Neural cell (in vitro differentiated cells): ENCODE data around the gene GGCT. TPM values are rescaled to one million over a fixed set of nuclear protein-coding genes. Genes with fewer than 3 reads are reported as not detected.

Experiments
- H2AFZ ChIP-seq: fragments of 200-600, 300-800 bp; sonication (generic), shearing (Covaris generic); 2 replicates; pipeline ENCODE4 v1.6.0; 2014; ENCODE audit warnings: low read depth, mild to moderate bottlenecking, antibody characterized with exemption, low read length, moderate library complexity
- H3F3A ChIP-seq: fragments of 200-600 bp; shearing (Covaris generic); 2 replicates; pipeline ENCODE4 v1.6.1; 2016; ENCODE audit warnings: mild to moderate bottlenecking, moderate library complexity, mixed read lengths, antibody characterized with exemption, low read length; ENCODE audit not compliant: insufficient read depth, poor library complexity, severe bottlenecking
- H3K27ac ChIP-seq: fragments of 200-600, 300-800 bp; sonication (generic), shearing (Covaris generic); 2 replicates; pipeline ENCODE4 v1.5.1; 2014; ENCODE audit warnings: mild to moderate bottlenecking, low read length, moderate library complexity
- H3K27me3 ChIP-seq: fragments of 300-800, 200-600 bp; sonication (generic), shearing (Covaris generic); 2 replicates; pipeline ENCODE4 v1.6.0; 2014; ENCODE audit warnings: mild to moderate bottlenecking, low read depth, low read length, moderate library complexity; ENCODE audit not compliant: insufficient read depth
- H3K36me3 ChIP-seq: fragments of 300-800, 200-600 bp; sonication (generic), shearing (Covaris generic); 2 replicates; pipeline ENCODE4 v1.5.1; 2014; ENCODE audit warnings: mild to moderate bottlenecking, antibody characterized with exemption, low read length, moderate library complexity; ENCODE audit not compliant: insufficient read depth
- H3K4me2 ChIP-seq: fragments of 300-800, 200-600 bp; sonication (generic), shearing (Covaris generic); 2 replicates; pipeline ENCODE4 v1.6.0; 2014; ENCODE audit warnings: mild to moderate bottlenecking, low read length
- H3K4me3 ChIP-seq: fragments of 300-800, 200-600 bp; sonication (generic), shearing (Covaris generic); 2 replicates; pipeline ENCODE4 v1.5.1; 2014; ENCODE audit warnings: mild to moderate bottlenecking, low read length, moderate library complexity
- H3K79me2 ChIP-seq: fragments of 200-600 bp; shearing (Covaris generic); replicated peaks from 2 replicates; pipeline ENCODE4 v1.6.0; 2014; ENCODE audit warnings: mild to moderate bottlenecking, low read length, moderate library complexity; ENCODE audit not compliant: insufficient read depth
- H3K9ac ChIP-seq: fragments of 300-800, 200-600 bp; sonication (generic), shearing (Covaris generic); 2 replicates; pipeline ENCODE4 v1.6.1; 2016; ENCODE audit warnings: mild to moderate bottlenecking, low read length, mixed read lengths
- H3K9me2 ChIP-seq: fragments of 200-600 bp; shearing (Covaris generic); 2 replicates; pipeline ENCODE4 v1.6.1; 2016; ENCODE audit warnings: mild to moderate bottlenecking, low read length, mixed read lengths; ENCODE audit not compliant: insufficient read depth
- H3K9me3 ChIP-seq: fragments of 200-600, 300-800 bp; sonication (generic), shearing (Covaris generic); 2 replicates; pipeline ENCODE4 v1.6.1; 2016; ENCODE audit warnings: mild to moderate bottlenecking, mixed run types, low read length, moderate library complexity, mixed read lengths
- H4K20me1 ChIP-seq: fragments of 200-600 bp; shearing (Covaris generic); 2 replicates; pipeline ENCODE4 v1.6.1; 2016; ENCODE audit warnings: mild to moderate bottlenecking, mixed run types; ENCODE audit not compliant: insufficient read depth
- CTCF ChIP-seq: fragments of 450-650 bp; IDR thresholded peaks from 2 replicates; pipeline ENCODE4 v1.5.1; 2014; ENCODE audit warnings: antibody characterized with exemption, mild to moderate bottlenecking, moderate library complexity; ENCODE audit not compliant: poor library complexity, severe bottlenecking
- EP300 ChIP-seq: fragments of 450-650 bp; conservative IDR thresholded peaks from 2 replicates; pipeline ENCODE4 v1.6.1; 2014; ENCODE audit warnings: antibody characterized with exemption, mild to moderate bottlenecking, moderate library complexity; ENCODE audit not compliant: poor library complexity, severe bottlenecking
- EZH2 ChIP-seq: fragments of 200-600, 300-800 bp; shearing (Covaris generic), sonication (generic); IDR thresholded peaks from 2 replicates; pipeline ENCODE4 v1.6.1; 2014; ENCODE audit warnings: antibody characterized with exemption, low read length, borderline replicate concordance, mild to moderate bottlenecking; ENCODE audit not compliant: insufficient read depth, poor library complexity, severe bottlenecking
- MXI1 ChIP-seq: fragments of 450-650 bp; conservative IDR thresholded peaks from 2 replicates; pipeline ENCODE4 v1.6.1; 2014; ENCODE audit warnings: antibody characterized with exemption, mild to moderate bottlenecking; ENCODE audit not compliant: poor library complexity, severe bottlenecking
- POLR2AphosphoS5 ChIP-seq: IDR thresholded peaks from 2 replicates; pipeline ENCODE4 v1.6.1; 2012
- RAD21 ChIP-seq: fragments of 450-650 bp; conservative IDR thresholded peaks from 2 replicates; pipeline ENCODE4 v1.6.1; 2014; ENCODE audit warnings: antibody characterized with exemption, mild to moderate bottlenecking, moderate library complexity
- REST ChIP-seq: IDR thresholded peaks from 2 replicates; pipeline ENCODE4 v1.6.1; 2012; ENCODE audit warnings: borderline replicate concordance
- SMC3 ChIP-seq: fragments of 450-650 bp; conservative IDR thresholded peaks from 2 replicates; pipeline ENCODE4 v1.6.1; 2014; ENCODE audit warnings: antibody characterized with exemption, mild to moderate bottlenecking, moderate library complexity; ENCODE audit not compliant: poor library complexity
- TAF1 ChIP-seq: IDR thresholded peaks from 2 replicates; pipeline ENCODE4 v1.6.1; 2012; ENCODE audit warnings: low read depth
- polyA plus RNA-seq: library from polyadenylated mRNA; depleted of rRNA; stranded (reverse); fragments of >200 nt; gene quantifications from 2 replicates; pipeline ENCODE4 v1.2.3, GENCODE V29; 2014

Gene GGCT
- polyA plus RNA-seq, 1 donor from 2014 or later = 39.8 TPM

- TF ChIP-seq RAD21 (no peak), EP300 (no peak), MXI1 (no peak), POLR2AphosphoS5 (no peak), SMC3 (no peak), REST (no peak), EZH2 (no peak), TAF1 (no peak), CTCF (no peak)
- no peak overlapping the region for H3K27ac ChIP-seq
- H3K36me3 ChIP-seq = no peaks in the 10 kb centered on the region
- no peaks in the 10 kb centered on the region for H3K79me2 ChIP-seq
- no peak overlapping the region for H3K4me2 ChIP-seq
- H3K27me3 ChIP-seq = no peaks in the 10 kb centered on the region
- no peak overlapping the region for H3K9ac ChIP-seq
- H3K4me3 ChIP-seq = no peak overlapping the region
- H3K9me2 ChIP-seq = no peaks in the 10 kb centered on the region
- no peak overlapping the region for H2AFZ ChIP-seq
- H3F3A ChIP-seq = no peaks in the 10 kb centered on the region
- no peaks in the 10 kb centered on the region for H3K9me3 ChIP-seq
- no peaks in the 10 kb centered on the region for H4K20me1 ChIP-seq
Observed at GRCh38 chr7:30491417-30491816, 13.2 kb downstream of the GGCT start.

- H3F3A ChIP-seq = no peaks in the 10 kb centered on the region
Observed at GRCh38 chr7:30487371-30487770, 17.3 kb downstream of the GGCT start.

More at GRCh38 chr7:30487371-30487770, 17.3 kb downstream of the GGCT start:
- H4K20me1 ChIP-seq = no peaks in the 10 kb centered on the region
- no peak overlapping the region for H3K27ac ChIP-seq
- H2AFZ ChIP-seq = no peak overlapping the region
- TF ChIP-seq REST = no peak
- no peak for TF ChIP-seq MXI1
- H3K9me3 ChIP-seq = no peaks in the 10 kb centered on the region
- no peaks in the 10 kb centered on the region for H3K27me3 ChIP-seq
- no peaks in the 10 kb centered on the region for H3K9me2 ChIP-seq
- H3K4me3 ChIP-seq = no peak overlapping the region
- no peak overlapping the region for H3K4me2 ChIP-seq
- H3K9ac ChIP-seq = no peak overlapping the region
- H3K36me3 ChIP-seq = no peaks in the 10 kb centered on the region
- no peaks in the 10 kb centered on the region for H3K79me2 ChIP-seq
